NCI-H82 treated with DMSO at 0.1 percent for 48 hours (cell line): ENCODE data around the gene DKC1.
"Not testable (repeated sequence)": the region's sequence is repeated elsewhere in the genome, so short reads cannot be mapped to it uniquely, and the experiment has no call there.

ENCODE experiments used
- DNase-seq: peaks from one replicate; lab custom pipeline; 2025; ENCODE audit not compliant: unreplicated experiment; lab: John Stamatoyannopoulos, UW

Gene DKC1

DNA sequence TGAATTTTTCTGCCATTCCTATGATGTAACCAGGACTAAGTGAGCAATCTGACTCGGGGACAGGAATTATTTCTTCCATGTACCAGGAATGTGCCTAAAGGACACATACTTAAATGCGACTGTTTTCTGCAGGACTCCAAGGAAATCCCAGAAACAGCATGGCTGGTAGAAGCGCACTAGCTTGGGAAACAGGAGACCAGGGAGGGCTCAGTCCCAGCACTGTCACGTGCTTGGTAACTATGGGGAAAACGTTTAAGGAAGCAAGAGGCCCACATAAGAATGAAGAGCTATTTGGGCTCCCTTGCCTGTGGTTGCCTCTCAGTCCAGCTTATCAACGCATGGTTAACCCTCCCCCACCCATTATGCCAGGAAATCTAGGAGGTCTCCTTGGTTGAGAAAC, 23.1 kb downstream of the DKC1 start:
- DNase-seq, result no peak

- DNase-seq, result no peak
Measured at GRCh38 chrX:154791467-154791866, 28.8 kb downstream of the DKC1 start.

GRCh38 chrX:154791939-154792338, 29.3 kb downstream of the DKC1 start:
- no peak for DNase-seq

- no peak for DNase-seq
Measured at GRCh38 chrX:154793084-154793795, 30.6 kb downstream of the DKC1 start.

- no peak for DNase-seq
Measured at GRCh38 chrX:154795016-154795415, 32.4 kb downstream of the DKC1 start.

DNA sequence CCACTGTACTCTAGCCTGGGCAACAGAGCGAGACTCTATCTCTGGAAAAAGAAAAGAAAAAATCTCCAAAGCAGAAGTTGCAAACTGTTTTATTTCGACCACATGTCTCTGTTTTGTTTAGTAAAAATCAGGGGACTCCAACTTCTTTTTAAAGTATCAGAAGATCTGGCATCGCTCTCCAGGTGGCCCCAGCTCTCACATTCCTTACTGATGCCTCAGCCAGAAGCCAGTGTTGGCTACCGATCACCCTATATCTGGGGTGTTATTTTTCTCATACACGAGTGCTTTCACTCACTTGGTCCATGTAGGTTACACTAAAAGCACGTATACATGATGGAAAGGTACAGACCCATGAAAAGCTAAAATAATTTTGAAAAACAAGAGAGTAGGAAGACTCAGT, 34.3 kb downstream of the DKC1 start:
- DNase-seq, result no peak

DNA sequence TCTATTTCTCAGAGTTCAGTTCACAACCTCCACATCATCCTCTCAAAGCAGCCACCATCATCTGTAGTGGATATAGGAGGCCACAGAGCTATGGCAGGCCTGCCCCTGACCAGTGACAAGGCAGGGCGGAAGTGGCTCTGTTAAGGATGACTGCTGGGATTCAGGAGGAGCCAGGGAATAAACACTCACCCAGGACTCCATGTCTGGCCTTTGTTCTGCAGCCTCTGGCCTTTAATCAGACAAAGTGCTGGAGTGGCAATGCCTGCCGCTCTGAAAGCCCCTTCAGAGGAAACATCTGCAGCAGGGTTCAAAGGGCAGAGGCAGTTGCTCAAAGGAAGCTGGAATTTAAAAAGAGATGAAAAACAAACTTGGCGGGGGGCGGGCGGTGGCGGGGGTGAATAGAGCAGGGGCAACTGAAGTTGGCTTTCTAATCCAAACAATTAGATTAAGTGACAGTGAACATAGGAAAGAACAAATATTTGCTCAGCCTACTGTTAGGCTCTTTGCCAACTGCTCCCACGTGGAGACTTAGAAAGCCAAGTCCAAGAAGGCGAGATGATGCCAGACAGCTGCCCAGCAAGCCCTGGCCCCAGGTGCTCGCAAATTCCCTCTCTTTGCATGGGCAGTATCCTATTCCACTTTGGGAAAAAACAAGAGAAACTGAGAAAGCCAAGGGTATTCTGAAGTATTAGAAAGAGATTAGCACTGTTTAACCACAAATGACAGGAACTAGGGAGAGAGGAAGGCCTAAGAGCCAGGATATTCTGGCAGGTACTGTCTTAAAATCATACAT, 37.1 kb downstream of the DKC1 start:
- DNase-seq, result peak; percentile 76

- DNase-seq, result no peak
Measured at GRCh38 chrX:154800478-154801210, 38.0 kb downstream of the DKC1 start.

DNA sequence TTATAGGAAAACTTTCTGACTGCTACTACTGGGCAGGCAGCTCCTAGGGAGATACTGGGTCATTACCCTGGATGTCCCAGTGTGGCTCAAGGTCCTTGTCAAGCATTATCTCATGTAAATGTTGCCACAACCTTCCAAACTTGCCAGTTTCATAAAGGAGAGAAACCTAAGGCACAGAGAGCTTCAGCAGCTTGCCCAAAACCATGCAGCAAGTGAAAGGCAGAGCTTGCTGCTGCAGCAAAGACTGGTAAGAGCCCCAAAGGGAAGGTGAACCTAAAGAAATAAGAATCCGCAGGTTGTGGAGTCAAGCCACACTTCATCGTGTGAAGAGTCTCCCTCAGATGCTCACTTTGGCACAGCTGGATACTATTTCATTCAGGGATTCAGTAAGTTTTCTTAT, 40.3 kb downstream of the DKC1 start:
- no peak for DNase-seq

DNA sequence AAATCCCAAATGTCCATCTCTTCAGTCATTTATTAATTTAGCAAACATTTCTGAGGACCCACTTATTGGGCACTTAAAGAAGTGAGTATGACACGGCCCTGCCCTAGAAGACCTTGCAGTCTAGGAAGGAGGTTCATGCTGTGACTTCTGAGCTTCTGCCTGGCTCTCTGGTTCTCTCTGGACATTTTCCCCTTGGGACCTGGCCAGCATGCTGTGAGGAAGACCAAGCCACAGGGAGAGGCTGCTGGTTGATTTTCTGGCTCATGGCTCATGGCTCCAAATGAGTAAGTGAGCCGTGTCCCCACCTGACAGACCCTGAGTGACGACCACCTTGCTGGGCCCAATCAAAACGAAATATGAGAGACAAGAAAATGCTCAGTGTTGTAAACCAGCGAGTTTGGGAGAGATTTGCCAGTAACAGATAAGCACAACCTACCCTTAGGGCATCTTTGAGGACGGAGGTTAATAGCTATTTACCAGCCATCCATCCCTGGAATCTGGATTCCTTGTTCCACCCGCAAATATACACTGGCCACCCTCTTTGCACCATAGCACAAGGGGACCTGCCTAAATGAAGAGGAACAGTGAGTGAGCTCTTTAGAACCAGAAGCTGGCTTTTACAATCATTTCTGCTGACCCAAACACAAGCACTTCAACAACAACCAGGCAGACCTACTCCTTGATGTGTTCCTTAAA, 41.7 kb downstream of the DKC1 start:
- no peak for DNase-seq

DNA sequence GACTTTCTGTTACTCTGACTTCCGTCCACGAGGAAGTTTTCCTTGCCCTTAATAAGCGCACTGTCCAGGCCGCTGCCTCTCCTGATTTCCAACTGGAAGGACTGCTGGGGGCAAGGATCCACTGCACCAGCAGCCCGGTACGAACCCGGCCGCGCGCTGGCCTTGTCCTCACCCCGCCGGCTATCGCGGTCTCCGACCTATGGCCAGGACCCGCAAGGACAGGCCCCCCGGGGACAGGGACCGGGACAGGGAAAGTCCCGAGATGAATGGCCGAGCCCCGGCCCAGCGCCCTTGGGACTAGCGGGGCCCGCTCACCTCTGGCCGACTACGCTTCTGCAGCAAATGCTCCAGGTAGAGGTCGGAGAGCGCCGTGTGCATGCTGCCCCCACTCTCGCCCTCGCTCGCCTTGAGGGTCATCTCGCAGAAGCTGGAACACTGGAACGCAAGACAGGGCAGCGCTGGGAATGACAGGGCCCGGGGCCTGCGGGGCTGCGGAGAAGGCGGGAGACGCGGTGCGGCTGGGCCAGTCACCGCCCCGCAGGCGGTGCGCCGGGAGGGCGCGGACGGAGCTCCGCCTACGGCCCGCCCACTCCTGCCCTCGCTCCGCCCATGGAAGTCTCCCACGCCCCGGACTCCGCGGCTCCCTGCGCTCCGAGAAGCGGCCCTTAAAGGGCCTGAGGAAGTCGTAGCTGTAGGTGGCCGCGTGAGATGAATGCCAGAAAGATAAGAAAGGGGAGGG, 42.5 kb downstream of the DKC1 start, which contains the start of gene MPP1:
Gene MPP1, minus strand, starts transcription at position 529 of the 739 bp plus-strand sequence. Its CDS starts 112 bp downstream, at position 417.
- DNase-seq, result peak; percentile 45

GRCh38 chrX:154805696-154806091, 43.0 kb downstream of the DKC1 start:
- DNase-seq, result no peak

DNA sequence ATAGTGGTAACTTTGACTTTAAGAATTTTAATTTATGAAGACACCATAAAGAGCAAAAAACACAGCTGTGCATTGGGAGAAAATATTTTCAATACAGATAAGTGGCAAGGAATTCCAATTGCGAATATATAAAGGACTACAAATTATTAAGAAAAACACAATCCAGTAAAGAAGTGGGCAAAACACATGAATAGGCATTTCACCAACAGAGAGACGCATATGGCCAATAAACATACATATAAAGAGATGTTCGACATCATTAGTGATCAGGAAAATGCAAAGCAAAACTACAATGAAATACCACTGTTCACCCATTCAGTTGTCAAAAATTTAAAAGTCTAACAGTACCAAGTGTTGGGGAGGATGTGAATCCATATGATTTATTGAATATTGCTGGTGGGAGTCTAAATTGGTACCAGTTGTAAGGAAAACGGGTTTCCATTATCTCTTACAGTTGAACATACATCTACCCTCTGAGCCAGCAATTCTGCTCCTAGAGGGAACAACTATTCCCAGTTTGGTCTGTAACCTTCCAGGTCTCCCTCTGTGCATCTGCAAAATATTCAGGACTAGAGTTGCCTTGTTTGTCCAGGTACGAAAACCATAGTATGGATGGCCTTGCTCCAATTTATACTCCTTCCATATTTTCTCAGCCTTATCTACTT, 44.3 kb downstream of the DKC1 start:
- no peak for DNase-seq

DNA sequence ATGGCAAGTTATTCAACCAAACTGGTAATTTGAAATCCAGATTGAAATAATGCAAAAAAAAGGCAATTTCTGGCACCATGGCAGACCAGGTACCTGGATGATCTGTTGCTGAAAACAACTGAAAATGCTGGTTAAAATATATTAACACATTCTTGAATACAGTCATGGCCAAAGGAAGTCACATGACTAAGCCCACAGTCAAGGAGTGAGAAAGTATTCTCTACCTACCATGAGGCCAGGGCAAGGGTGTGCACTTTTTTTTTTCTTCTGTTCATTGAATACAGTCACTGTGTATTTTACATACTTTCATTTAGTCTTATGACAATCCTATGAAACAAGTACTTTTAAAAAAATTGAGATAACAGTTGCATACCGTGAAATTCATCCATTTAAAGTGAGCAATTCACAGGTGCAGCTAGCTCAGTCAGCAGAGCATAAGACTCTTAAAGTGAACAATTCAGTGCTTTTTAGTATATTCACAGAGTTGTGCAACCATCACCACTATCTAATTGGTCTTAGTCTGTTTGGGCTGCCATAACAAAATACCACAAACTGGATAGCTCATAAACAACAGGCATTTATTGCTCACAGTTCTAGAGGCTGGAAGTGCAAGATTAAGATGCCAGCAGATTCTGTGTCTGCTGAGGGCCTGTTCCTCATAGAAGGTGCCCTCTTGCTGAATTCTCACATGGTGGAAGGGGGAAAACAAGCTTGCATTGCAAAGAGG, 47.4 kb downstream of the DKC1 start:
- DNase-seq, result no peak

DNA sequence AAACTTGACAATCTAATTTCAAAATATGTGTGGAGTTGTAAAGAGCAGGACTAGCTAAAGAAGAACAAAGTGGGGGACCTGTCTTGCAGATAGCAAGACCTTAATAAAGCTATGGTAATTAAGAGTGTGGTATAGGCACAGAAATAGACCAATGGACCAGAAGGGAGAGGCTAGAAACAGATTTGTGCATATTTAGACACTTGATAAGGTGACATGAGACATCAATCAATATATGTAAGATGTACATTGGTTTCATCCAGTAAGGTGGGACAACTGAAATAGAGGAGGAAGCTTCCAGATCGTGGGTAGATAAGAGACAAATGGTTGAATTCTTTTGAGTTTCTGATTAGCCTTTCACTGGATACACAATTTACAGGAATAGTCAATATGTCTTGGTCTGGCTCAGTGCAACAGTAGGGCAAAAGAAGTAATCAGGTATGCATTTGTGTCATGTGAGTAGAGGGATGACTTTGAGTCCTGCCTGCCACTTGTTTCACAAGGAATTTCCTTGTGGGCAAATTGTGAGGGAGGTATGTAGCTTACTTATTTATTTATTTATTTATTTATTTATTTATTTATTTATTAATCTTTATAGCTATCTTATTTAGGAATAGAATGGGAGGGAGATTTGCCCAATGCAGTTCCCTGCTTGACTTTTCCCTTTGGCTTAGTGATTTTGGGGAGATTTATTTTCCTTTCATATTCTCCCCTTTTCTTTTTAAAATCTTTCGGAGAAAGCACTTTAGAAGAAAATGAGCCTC, 49.9 kb downstream of the DKC1 start:
- DNase-seq, result no peak

DNA sequence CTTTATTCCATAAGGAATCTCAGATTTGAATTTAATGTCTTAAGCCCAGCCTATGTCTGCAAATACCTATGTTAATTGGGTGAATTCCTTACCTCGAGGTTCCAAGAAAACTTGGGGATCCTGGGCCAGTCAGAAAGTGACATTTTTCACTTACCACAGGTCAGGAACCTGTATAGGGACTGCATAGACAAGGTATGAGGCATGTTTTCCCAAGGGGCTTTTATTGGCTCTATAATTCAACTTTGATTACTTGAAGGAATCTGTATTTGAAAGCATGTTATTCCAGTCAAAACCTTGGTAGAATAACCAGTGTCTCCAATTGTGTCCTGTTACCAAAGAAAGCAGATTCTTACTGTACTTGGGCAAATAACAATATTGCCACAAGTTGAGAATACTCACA, 51.1 kb downstream of the DKC1 start:
- DNase-seq, result no peak

GRCh38 chrX:154815274-154815818, 52.7 kb downstream of the DKC1 start:
- DNase-seq, result no peak

DNA sequence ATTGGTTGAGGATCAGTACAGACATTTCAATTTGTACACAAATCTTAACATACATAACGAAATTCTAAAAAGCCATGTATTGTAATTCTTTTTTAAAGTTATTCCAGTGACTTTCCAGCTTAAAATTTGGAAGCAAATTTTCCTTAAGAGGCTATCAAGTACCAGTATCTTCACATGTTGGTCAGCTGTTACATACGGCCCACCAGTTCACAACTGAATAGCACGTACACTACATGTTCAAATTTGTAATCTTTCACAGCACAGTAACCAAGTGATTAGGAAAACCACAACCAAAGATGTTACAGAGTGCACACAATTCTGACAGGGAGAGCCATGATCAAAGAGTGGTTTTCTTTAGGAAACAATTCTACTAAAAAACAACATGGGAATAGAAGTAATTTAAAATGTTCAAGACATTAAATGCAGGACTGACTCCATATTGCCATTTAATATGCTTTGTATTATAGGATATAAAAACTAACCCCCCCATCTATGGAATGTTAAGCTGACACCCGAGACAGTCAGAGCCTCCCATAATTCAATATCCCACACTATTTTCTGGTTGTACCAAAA, 53.7 kb downstream of the DKC1 start:
- DNase-seq, result not testable (repeated sequence)
